SIG-M5 treated with dmso at 0.1 percent for 504 hours (cell line): ENCODE results near the gene MICB.
"Not testable (repeated sequence)": the region's sequence is repeated elsewhere in the genome, so short reads cannot be mapped to it uniquely, and the experiment has no call there.

Source experiments
- DNase-seq: peaks from one replicate; lab custom pipeline; 2025; ENCODE audit not compliant: unreplicated experiment; lab: John Stamatoyannopoulos, UW

MICB gene

DNA sequence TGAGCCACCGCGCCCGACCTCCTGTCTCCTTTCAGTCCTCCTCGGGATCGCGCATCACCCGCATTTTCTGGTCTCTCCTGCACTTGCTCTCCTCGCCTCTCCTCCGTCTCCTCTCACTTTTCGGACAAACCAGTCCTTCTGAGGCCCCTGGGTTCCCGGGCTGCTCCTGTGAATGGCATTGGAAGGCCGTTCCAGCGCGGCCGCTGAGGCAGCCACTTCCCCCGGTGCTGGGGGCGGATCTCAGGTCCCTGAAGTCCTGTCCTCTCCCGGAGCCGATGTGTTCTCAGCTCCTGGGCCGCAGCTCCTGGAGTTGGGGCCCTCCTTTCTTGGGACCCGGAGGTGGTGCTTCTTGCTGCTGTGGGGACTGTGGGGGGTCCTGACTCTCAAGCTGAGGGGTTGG lies 803 bp downstream of the MICB start:
- no peak for DNase-seq

GRCh38 chr6:31499648-31500047 lies 1.7 kb downstream of the MICB start:
- DNase-seq: not testable (repeated sequence)

GRCh38 chr6:31502586-31502985 lies 4.6 kb downstream of the MICB start:
- DNase-seq: no peak

DNA sequence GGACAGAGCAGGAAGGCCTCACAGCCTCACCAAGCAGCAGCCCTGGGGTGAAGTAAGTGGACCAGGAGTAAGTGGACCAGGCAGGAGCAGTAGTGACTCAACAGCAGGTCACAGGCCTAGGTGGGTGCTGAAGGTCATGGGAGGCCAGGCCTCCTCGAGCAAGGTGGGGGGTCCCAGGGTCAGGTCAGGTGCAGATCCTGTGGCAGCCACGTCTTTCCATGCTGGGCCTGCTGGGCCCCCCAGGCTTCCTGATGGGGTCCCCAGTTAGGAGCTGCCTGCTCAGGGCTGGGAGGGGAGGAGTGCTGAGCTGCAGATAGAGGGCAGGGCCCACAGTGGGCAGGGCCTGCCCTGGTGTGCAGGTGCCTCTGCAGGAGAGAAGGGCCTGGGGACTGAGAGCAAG lies 11.1 kb downstream of the MICB start:
- DNase-seq: not testable (repeated sequence)

DNA sequence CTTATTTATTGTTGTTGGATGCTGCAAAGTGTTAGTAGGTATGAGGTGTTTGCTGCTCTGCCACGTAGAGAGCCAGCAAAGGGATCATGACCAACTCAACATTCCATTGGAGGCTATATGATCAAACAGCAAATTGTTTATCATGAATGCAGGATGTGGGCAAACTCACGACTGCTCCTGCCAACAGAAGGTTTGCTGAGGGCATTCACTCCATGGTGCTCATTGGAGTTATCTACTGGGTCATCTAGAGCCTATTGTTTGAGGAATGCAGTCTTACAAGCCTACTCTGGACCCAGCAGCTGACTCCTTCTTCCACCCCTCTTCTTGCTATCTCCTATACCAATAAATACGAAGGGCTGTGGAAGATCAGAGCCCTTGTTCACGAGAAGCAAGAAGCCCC lies 12.1 kb downstream of the MICB start:
- DNase-seq: peak; percentile 47

DNA sequence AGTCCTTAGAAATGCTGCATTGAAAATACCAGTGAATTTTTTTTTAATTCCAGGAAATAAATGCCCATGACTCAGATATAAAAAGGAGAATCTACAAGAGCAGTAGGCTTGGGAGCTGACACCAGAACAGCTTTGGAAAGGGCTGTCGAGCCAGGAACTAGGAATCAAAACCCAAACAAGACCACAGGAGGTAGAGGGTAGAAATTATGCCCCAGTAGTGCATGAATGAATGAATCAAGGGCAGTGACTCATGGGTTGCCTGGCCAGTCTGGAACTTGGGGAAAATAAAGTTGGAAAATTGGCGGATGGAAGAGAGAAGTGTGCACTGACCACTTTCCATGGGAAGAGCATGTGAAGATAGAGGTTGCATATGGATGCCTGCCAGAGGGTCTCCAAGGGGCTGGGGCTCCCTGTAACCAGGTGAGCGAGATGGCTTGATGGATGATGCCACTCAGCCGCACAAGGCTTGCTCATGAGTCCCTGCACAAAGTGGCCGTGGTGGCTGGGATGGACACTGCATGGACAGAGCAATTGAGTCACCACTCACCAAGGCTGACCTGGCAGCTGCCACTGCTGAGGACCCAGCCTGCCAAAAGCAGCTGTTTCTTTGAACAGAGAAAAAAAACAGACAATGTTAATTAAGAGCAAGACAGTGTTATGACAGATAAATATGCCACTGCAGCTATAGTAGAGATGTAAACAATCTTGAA lies 15.7 kb downstream of the MICB start:
- DNase-seq: no peak

GRCh38 chr6:31521835-31522234 lies 23.9 kb downstream of the MICB start:
- DNase-seq: no peak

DNA sequence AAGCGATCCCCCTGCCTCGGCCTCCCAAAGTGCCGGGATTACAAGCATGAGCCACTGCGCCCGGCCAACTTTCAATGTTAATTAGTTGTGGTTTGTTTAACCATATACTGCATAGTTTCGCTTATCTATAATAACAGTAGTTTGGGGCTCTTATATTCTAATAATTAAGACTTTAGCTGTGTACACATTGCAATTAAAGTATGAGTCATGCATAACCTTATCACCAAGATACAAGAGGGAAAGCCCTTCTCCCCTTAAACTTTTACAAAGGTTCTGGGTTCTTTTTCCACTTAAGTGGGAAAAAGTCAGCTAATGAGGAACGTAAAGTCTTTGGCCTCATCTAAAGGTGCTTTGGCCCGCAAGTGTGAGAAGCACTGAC lies 27.6 kb downstream of the MICB start:
- DNase-seq: no peak

- no peak for DNase-seq
Measured at GRCh38 chr6:31525932-31526591, 28.1 kb downstream of the MICB start.

DNA sequence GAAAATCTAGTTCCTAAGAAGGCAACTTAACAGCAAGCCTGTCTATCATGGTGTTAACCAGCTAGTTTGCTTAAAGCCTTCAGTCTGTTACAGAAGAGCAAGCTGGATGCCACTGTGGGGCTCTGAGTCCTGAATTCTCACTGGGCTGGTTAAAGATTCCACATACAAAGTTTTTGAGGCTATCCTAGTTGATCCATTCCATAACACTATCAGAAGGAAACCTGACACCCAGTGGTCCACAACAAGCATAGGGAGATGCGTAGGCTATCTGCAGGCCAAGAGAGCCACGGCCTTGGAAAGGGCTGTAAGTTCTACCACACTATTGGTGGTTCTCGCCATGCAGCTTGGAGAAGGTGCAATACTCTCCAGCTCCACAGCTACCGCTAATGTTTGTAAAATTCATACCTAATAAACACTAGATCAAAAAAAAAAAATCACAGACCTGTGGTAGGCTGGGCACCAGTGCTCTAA lies 30.4 kb downstream of the MICB start:
- DNase-seq: no peak

DNA sequence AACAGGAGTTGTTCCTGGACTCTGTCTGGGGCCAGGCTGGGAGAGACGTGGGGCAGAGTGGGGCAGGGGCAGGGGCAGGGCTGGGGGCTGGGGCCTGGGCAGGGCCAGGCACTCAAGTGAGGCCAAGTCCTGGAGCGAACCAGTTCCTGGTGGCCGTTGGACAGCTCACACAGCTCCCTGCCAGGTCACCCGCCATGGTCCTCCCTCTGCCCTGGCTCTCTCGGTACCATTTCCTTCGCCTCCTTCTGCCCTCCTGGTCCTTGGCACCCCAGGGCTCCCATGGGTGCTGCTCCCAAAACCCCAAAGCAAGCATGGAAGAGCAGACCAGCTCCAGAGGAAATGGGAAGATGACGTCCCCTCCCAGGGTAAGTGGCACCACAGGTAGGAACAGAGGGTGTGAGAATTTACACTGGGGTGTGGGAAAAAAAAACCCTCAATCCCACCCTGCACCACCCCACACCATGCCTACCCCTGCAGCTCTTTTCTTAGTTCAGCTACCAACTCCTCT lies 30.9 kb downstream of the MICB start, which contains the start of gene MCCD1:
MCCD1 (plus strand) TSS at position 142 of the 508 bp plus-strand sequence; CDS start at position 195, 53 bp downstream.
- no peak for DNase-seq

GRCh38 chr6:31529329-31530150 lies 31.6 kb downstream of the MICB start:
- DNase-seq: no peak

DNA sequence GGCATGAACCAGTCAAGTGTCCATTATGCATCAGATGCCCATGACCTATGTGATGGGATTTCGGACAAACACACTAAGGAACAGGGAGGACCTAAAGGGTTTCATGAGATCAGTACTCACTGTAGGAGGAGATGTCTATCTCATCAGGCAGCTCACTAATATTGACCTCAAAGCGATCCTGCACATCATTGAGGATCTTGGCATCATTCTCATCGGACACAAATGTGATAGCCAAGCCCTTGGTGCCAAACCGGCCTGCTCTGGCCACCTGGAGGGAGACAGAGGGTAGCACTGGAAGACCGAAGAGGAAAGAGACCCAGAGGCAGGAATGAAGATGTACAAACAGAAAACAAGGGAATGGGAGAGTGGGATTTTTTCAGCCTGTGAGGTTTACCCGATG lies 32.7 kb downstream of the MICB start:
- DNase-seq: no peak

DNA sequence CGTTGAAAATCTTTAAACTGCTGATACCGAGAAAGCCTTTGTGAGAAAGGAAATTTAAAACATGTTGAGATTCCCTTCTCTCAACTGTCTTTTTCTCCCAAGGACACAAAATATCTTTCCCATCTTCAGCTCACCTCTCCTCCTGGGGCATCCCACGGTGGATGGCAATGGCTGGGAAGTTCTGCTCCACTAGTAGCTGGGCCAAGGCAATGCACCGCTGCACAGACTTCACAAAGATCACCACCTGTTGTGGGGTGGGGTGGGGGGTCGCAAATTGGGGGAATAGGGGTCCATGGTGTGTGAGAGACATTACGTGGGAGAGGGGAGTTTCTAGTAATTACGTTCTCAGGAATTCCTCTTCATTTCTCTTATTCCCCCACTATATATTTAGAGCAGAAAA lies 33.2 kb downstream of the MICB start:
- no peak for DNase-seq

DNA sequence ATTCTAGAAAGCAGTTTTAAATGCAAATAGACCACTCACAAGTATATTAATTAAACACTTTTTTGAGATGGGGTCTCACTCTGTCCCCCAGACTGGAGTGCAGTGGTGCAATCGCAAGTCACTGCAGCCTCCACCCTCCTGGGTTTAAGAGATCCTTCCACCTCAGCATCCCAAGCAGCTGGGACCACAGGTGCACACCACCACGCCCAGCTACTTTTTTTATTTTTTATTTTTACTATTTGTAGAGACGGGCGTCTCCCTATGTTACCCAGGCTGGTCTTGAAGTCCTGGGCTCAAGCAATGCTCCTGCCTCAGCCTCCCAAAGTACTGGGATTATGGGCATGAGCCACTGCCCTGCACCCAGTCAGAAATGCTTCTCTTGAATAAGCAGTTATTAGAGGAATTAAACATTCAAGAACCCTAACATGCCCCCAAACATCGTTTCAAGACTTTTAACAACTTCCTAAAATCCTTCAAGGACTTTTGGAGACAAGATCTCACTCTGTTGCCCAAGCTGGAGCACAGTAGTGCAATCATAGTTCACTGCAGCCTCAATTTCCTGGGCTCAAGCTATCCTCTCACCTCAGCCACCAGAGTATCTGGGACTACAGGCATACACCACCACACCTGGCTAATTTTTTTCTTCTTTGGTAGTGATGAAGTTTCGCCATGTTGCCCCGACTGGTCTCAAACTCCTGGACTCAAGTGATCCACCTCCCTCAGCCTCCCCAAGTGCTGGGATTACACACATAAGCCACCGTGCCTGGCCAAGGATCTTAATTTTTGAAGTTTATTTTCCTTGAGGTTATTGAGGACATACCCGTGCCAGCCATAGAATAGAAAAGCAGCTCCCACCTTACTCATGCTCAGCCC lies 34.1 kb downstream of the MICB start:
- DNase-seq: no peak

DNA sequence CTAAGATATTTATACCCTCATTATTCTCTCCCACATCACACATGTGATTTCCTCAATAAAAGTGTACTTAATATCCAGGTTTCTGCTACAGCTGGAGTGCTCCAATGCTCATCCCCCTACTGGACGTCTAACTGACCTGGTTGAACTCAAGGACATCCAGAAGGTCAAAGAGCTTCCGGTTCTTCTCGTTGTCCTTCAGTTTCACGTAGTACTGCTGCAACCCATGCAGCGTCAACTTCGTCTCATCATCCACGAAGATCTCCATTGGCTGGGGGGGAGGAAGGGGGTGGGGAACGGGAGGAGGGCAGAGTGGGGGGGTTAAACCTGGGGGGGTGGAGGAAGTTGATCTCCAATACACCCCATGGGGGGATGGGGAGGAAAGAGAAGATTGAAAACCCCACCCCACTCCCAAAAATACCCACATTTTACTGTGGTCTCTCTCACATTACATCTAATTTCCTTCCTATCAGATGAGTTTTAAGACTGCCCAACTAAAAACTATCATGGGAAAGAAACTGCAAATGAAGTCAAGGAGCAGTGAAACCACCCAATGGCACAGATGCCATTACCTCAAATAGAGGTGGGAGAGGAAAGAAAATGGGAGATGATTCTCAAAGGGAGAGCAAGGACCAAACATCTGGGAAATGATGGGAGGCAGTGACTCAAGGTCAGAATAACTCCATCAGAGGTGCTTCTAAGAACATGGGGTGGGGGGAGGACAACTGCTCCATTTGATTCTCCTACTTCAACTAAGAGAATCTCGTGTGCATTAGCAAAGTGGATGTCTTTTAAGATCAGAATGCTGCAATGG lies 34.9 kb downstream of the MICB start:
- no peak for DNase-seq

- no peak for DNase-seq
Measured at GRCh38 chr6:31533455-31533841, 35.5 kb downstream of the MICB start.

DNA sequence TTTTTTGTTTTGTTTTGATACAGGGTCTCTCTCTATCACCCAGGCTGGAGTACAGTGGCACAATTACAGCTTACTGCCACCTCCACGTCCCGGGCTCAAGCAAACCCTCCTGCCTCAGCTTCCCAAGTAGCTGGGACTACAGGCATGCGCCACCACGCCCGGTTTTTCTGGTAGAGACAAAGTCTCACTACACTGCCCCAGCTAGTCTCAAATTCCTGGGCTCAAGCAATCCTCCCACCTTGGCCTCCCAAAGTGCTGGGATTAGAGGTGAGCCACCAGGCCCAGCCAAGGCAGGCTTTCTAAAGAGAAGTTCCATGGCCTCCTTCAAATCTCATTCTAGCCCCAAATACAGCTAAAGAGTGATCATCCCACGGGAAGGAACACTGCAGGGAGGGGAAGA lies 36.1 kb downstream of the MICB start:
- DNase-seq: no peak

- no peak for DNase-seq
Measured at GRCh38 chr6:31534521-31535040, 36.6 kb downstream of the MICB start.
